Measurements from ENCODE around the gene MEG3.
"Not testable (repeated sequence)": the region's sequence is repeated elsewhere in the genome, so short reads cannot be mapped to it uniquely, and the experiment has no call there.

MEG3 gene

DNA sequence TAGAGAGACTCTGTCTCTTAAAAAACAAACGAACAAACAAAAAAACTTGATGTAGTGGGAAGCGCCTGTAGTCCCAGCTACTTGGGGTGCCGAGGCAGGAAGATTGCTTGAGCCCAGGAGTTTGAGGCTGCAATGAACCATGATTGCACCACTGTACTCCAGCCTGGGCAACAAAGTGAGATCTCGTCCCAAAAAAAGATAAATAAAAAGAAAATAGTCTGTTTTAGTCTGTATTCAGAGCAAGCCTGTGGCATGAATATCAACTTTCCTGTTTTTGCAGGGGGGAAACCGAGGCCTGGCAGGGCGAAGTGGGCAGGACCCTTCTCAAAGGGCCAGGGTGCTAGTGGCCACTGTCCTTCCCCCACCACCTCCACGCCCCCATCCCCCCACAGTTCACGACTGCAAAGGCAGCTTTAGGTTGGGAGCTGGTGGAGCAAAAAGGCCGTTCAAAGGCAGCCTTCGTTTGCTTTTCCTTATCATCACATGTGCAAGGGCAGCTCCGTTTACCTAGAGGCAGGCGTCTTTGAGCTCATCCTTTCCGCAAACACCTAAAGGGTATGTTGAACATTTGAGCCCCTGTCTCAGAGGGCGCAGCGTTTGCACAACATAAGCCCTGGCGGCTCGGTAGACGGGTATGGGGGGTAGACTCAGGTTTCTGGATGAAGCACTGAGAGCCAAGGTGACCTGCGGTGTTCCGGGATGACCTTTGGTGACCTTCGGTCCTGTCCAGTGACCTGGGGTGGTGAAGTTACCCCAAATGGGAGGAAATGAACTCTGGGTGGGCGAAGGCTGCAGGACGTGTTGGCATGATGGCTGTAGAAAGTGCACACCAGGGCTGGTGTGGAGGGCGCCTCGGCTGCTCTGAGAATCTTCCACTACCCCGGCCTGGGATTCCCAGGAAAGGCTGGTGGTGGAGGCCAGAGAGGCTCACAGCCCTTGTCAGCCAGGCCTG, 8.7 kb upstream of the MEG3 start:
- DNase-seq, result no peak

DNA sequence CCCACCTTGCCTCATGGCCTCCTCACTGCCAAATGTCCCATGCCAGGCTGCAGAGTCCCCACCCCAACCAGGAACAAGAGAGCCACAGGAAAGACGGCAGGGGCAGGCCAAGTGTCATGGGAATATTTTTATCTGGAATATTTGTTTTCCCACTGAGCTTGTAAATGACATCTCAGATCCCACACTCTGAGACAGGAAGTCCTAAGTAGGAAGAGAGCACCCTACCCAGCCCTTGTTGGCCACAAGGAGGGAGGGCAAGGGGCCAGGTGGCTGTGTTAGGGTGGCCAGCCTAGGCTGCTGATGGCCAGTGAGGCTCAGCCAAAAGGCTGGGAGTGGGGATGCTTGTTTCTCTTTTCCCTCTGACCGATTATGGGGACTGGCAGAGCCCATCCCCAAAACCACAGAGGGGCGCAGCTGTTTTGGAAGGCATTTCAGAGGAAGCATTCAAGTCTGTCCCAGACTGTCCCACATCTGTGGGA, 7.7 kb upstream of the MEG3 start:
- DNase-seq, result no peak

DNA sequence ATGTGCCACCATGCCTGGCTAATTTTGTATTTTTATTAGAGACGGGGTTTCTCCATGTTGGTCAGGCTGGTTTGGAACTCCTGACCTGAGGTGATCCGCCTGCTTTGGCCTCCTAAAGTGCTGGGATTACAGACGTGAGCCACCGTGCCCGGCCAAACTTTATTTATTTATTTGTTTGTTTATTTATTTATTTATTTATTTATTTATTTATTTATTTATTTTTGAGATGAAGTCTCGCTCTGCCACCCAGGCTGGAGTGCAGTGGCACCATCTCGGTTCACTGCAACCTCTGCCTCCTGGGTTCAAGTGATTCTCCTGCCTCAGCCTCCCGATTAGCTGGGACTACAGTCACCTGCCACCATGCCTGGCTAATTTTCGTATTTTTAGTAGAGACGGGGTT, 7.0 kb upstream of the MEG3 start:
- DNase-seq, result not testable (repeated sequence)

DNA sequence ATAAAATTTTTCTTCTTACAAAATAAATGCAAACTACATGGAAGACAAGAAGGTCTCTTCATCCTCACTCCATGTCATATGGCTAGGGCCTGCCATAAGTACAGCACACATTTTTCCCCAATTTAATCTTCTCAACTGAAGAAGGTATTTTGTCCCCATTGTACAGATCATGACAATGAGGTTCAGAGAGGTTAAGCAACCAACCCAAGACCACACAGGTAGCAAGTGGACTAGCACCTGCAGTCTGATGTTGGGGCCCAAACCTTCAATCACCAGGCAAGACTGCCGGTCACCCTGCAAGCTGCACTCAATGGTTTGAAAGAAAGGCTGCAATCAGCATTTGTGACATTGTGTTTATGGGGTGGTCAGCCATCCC, 6.5 kb upstream of the MEG3 start:
- DNase-seq, result no peak

DNA sequence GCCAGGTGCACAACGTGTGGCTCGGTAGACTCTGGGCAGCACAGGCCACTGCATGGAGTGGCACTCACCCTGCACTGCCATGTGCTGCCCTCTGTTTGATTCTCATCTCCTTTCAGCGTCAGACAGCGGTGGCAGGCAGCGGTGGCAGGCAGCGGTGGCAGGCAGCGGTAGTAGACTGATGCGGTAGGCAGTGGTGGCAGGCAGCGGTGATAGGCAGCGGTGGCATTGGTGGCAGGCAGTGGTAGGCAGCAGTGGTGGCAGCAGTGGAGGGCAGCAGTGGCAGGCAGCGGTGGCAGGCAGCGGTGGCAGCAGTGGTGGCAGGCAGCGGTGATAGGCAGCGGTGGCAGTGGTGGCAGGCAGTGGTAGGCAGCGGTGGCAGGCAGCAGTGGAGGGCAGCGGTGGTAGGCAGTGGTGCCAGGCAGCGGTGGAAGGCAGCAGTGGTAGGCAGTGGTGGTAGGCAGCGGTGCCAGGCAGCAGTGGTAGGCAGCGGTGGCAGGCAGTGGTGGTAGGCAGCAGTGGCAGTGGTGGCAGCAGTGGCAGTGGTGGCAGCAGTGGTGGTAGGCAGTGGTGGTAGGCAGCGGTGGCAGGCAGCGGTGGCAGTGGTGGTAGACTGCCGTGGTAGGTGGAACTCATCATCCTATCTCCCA, 6.0 kb upstream of the MEG3 start:
- DNase-seq, result no peak

DNA sequence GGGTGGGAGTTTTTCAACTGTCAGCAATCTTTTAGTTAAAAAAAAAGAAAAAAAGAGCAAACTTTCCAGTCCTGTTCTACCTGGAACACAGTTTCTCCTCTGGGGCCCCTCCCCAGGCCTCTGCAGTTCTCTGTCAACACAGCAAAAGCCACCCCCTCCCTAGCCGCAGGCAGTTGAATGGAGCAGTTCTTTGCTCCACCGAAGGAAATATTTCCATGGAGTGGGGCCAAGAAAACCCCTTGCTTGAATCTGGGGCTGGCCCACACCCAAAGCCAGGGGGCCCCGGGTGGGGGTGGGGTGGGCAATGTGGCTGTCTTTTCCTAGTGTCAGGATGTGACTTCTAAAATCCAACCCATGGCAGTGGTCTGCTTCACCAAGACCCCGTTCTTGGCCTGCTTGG, 5.0 kb upstream of the MEG3 start:
- DNase-seq, result no peak

DNA sequence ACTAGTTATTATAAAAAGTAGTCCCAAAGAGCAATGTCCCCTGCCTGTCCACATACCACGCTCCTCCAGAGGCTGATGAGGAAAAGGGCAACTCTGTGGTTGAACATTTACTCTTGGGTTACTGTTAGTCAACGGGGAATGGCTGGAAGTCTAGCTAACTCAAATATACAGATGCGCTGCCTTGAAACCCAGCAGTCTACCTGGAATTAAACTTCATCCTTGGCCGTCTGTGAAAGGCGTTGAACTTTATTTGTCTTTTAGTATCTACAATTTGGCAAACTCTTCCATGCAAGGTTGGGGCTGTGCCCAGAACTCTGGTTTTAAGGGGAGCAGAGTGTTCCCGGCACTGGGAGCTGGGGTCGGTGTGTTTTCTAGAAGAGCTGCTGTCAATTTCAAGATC, 3.9 kb upstream of the MEG3 start:
- DNase-seq, result no peak

DNA sequence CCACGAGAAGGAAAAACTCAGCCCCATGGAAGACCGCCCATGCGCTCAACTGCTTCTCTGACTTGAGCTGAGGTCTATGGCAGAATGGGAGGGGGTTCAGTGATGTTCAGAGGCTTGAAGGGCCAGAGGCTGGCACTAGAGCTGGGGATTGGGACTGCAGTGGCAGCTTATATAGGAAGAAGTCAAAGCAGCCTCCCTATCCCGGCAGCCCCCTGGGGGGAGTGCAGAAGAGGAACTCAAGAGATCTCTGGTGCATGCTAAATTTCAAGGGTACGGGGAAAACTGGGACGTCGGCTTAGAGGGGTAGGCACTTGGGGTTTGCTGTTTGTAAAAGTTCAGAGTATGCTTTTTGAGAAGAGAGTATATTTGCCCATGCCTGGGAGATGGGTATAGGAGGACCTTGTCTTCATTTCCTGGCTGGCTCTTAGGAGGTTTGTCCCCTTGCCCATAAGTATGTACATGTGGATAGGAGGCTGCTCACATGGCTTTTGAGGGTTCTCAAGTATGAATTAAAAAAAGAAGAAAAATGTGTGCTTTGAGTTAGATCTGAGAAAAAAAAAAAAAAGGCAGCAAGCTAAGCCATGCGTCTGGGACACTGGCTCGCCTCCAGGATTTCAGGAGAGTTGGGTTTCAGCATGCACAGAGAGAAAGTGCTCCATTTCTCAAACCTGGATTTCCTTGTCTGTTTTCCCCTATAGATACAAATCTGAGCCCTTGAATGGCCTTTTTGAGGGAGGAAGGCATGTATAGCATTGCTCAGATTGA, 3.2 kb upstream of the MEG3 start:
- no peak for DNase-seq

DNA sequence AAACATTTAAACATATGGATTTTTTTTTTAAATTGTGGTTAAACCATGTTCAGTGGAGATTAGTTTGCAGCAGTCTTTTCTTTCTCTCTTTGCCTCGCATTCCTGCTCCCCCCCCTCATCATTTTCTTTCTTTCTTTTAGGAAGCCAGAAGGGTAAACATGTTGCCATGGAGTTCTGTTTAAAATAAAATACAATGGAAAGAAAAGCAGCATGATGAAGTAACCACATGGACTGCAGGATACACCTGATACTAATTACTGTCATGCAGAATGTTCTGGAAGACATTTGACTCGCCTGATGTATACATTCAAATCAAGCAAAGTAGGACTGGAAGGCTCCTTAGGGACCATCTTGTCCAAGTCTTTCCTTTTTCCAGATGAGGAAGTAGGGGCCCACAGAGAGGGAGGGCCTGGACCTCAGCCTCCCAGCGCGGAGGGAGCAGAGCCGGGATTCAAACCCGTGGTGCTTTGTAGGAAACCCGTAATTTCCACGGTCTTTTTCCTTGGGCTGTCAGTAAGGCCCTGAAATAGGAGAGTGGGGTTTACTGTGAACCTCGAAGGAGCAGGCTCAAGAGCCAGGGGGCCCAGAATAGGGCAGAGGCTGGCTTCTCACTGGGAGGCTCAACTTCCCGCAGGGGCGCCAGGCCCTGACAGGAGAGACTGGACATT, 2.4 kb upstream of the MEG3 start:
- DNase-seq, result no peak

DNA sequence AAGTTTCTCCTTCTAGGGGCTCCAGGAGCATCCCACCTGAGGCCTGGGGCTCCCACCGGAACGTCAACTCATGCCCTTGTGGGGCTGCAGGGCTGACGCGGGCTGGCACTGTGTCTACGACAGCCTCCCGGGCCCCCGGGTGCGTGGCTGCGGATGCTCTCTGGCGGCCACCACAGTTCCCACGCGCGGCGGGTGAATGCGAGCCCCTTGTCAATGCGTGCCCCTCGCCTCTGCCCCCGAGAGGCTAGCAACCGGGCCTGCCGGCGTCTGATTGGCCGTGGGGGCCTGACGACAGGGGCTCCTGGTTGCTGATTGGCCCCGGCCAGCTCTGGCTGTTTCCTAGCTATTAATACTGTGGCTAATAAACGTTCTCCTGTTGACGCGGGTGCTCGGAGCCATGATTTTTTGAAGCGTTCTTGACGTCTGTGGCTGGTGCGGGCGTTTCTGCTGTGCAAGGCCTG, 1.8 kb upstream of the MEG3 start:
- no peak for DNase-seq

DNA sequence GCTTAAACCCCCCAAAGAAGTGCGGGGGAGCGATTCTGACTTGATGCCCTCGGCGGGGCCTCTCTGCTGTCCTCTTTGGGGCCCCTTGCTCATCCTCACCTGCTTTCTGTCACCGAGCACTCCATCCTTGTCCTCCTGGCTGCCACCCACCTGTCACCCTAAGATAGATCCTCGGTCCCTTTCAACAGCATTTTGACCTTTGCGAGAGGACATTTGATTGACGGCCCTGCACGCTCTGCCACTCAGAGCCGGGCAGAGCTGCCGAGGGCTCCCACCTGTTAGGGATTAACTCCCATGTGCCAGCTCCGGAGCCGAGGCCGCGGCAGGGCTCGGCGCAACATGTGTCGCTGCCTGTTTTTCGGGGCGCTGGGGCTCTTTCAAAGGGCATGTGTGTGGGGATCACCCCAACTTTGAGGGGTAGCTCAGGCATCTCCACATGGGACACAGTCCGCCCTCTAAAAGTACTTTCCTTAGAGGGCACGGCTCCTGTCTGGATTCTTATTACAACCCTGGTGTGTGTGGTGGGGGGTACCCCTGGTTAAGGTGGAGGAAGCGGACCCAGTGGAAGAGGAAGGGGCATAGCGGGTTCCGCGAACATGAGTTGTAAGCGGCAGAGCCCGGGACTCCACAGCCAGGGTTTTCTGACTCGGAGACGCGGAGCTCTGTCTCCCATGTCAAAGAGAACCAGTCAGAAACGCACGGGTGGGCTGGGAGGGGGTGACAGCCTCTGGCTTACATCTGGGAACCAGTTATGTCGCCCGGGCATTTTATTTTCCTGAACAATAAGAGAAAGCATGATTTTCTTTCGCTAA, 811 bp upstream of the MEG3 start:
- no peak for DNase-seq

DNA sequence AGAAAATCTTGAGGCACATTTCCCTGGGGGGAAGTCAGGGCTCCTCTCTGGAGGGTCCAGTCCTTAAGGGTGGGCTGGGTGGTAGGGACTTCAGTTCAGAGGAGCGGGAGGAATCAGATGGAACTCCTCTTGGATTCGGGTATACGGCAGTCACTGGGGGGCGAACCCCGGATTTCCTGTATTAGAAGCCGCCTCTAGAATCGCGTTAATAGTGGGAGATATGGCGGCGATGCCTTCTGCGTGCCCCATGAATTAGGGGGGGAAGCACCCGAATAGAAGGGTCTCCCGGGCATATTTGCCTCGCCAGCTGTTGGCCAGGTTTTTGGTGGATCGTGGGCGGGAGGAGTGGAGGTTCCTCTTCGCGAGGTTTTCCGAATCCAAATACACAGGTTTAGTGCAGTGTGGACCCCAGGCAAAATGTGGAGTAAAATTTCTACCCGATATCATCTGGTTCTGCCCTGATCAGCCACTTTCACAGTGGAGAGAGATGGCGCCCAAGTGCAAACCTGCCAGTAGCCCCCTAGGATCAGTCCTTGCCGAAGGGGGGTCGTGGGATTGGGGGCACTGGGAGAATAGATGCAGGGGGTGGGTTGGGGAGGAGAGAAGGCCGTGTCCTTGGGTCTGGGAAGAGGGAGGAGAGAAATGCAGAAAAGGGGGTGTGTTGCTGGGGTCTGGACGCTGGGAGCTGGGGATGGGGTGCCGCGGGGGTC, 628 bp downstream of the MEG3 start:
- no peak for DNase-seq

DNA sequence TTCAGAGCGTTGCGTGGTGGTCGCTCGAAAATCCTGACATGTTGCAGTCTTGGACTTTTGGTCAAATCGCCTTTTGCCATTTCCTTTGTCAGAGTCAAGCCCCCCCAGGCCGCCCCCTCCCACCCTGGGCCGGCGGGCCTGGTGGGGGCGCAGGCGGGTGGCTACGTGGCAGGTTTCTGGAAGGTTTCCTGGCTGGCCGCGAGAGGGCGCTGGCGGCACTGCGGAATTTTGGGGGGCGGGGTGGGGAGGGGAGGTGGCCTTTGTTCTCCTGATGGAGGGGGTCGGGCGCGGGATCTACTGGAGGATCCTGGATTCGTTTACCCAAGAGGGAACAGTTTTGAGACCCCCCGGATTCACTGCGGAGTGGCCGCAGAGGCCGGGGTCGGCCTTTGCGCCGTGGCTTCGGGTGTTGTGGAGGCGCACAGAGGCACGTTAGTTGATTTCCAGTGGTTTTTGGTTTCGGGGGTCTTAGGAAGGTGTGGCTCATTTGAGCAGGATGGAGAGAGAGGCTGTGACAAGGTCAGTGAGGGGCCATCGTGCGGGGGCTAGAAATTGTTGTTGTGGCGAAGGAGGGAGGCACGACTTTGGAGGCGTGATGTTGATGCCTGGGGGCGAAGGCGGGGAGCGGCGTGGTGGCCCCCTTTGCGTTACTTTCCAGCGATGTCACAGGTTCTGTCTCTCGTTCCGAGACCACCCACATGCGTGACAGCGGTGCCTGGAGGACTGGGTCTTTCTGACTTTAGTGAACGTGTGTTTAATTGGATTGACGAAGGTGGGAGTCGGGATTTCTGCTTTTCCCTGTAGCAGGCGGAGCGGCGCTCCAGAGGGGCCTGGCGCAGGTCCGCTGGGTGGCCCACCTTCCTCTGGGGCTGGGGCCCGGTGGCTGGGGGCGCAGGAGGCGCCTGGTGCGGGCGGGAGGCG, 1.4 kb downstream of the MEG3 start:
- DNase-seq, result no peak

DNA sequence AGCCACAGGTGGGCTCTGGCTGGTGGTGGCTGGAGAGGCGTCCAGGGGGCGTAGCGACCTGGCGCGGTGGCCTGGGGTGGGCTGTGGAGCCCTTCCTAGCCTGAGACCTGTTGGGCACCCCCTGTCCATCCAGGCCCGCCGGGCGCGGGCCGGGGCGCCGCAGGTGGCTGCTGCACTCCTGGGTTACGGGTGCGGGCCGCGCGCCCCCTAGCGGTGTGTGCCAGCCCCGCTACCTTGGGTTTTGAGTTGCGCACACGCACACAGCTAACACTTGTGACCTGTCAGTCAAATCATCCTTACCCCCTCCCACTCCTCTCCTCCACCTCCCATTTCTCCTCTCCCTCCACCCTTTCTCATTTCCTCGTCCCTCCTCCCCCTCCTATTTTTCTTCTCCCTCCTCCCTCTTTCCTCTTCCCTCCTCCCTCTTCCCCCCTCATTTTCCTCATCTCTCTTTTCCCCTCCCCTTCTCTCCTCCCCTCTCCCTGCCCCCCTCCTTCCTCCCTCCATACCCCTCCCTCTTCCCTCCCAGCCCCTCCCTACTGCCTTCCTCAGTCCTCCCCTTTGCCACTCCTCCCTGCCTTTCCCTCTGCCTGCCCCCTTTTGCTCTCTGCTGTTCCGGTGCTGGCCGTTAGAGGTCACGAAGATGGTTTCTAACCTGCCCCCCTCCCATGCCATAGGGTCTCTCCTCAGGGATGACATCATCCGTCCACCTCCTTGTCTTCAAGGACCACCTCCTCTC, 2.3 kb downstream of the MEG3 start:
- no peak for DNase-seq

DNA sequence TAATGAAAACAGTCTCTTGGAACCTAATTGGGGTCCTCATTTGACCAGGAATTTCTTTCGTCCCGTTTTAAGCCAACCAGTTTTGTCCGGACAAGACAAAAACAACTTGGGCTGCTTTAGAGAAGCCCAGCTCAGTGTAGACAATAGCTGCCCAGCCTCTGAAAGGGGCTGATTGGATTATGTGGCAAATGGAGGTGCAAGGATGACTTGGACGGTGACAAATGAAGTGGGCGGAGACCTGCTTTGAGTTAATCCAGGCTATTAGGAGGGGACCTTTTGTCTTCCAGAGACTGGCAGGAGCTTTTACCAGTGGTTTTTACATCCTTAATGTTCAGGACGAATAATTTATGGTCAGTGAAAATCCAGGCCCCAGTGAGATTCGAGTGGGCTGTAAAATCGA, 4.8 kb downstream of the MEG3 start:
- DNase-seq, result no peak

DNA sequence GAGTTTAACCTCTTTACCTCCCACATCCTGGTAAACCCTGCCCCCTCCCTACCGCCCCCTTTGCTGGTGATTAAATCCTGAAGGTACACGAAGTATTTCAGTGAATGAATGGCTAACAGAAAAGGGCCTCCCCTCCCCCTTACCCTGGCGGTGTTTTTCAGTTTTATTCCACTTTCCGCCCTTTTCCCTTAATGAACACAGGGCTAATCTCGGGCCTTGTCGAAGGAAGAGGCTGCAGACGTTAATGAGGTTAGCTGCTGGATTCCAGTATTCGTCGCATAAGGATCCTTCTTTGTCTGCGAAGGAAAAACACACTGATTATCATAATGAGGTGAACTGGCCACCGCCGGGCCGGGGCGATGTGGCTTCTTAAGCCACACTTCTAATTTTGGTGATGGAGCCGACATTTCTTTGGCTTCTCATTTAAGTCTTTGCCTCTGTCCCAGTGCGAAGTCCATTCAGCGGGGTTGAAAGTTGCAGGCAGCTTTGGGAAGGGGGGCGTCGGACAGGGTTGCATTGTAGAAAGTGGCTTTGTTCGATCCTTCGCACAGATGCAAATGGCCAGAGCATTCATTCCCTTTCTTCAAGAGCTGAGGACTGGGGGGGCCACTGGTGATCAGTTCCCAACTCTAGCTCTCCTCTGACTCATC, 6.5 kb downstream of the MEG3 start:
- no peak for DNase-seq

DNA sequence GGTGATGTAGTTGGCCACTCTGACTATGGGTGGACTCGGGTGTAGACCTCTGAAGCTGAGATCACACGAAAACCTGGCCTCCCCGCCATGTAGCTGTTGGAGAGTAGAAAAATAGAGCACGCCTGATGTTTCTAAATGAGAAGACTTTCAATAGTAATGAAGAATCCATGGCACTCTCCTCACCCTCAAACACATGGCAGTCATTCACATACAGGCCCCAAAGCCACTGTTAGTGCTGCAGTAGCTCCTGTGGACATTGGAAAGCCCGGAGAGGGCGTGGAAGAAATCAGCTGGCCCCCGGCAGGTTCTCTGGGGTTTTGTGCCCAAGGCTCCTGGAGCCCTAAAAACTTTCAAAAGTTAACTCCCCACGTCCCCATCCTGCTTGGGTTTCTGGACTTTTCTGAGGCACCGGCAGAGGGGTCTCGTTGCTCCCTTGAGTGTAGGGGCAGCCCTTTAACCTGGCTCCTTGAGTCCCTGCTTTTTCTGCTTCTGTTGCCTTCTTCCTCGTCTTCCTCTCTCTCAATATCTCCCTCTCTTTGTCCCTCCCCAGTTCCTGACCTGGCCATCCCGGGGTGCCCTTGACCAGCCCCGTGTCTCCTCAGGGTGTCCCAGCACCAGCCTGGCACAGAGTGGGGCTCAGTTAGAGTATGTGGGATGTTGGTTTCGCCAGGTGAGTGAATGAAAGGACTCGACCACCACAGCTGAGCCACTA, 8.3 kb downstream of the MEG3 start:
- no peak for DNase-seq
